ENCODE measurements around the gene PLXNA4.

Gene PLXNA4

DNA sequence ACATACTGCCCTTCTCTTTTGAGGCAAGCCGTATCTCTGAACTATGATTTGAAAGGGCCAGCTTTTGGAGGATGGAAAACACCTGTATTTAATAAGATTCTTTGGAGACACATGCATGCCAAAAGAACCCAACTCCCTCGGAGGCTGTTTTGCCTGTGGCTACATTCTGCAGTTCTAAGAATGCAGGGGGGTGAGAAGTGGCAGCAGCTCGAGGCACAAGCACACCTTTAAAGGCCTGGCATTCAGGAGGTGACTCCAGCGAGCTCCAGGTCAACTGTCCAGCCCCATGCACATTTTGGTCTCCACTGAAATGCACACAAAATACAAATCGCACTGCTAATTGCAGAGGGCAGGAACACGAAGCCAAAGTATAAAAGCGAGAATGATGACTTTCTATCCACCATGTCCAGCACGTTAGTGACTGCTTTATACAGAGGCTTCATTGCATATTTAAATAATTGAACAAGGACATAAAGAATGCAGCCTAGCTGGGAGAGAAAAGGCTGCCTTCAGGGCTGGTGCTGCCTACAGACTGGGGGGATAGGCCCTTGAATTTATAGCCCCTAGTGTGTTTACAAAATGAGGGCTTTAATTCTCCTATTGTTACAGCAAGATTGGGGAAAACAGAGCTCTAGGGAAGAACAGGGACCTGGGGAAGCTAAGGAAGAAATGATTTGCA, 359.3 kb downstream of the PLXNA4 start:
- in situ Hi-C loops (cut with HindIII; ENCODE audit: low pct_unique_long_range_greater_than_20kb, low sequenced_read_pairs) = no loop called here
- no peak for TF ChIP-seq JUND (IDR thresholded peaks at IDR 0.05; ENCODE audit: low read depth)
- DNase-seq (ENCODE audit: low read depth in 1 of 2, low spot score in 1 of 2) = peak in 1 of 2 experiments; percentile 18

- in situ Hi-C loops (cut with HindIII; ENCODE audit: low pct_unique_long_range_greater_than_20kb, low sequenced_read_pairs) = no loop called here
- DNase-seq (ENCODE audit: low read depth in 1 of 2, low spot score in 1 of 2) = no peak
- TF ChIP-seq JUND (IDR thresholded peaks at IDR 0.05; ENCODE audit: low read depth) = no peak
Measured at GRCh38 chr7:132214452-132214851, 361.8 kb downstream of the PLXNA4 start.

DNA sequence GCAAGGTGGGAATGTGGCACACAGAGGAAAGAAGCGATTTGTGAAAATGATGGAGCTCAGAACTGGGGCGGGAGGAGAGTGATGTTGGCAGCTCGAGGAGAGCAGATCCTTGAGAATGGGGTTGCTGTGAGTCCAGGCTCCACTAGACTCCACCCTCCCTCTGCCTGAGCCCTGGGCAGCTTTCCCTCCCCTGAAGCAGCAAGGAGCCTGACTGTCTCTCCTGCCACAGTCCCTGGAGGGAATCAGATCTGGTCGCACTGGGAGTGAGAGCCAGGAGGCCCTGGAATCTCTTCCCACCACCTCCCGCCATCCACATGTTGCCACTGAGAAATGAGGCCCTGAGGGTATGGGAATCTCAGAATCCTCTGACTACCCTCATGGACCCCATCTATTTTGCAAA, 362.7 kb downstream of the PLXNA4 start:
- TF ChIP-seq JUND (IDR thresholded peaks at IDR 0.05; ENCODE audit: low read depth) = no peak
- in situ Hi-C loops (cut with HindIII; ENCODE audit: low pct_unique_long_range_greater_than_20kb, low sequenced_read_pairs) = no loop called here
- no peak for DNase-seq (ENCODE audit: low read depth in 1 of 2, low spot score in 1 of 2)

GRCh38 chr7:132211971-132212370, 364.3 kb downstream of the PLXNA4 start:
- in situ Hi-C loops (cut with HindIII; ENCODE audit: low pct_unique_long_range_greater_than_20kb, low sequenced_read_pairs) = no loop called here
- no peak for TF ChIP-seq JUND (IDR thresholded peaks at IDR 0.05; ENCODE audit: low read depth)
- no peak for DNase-seq (ENCODE audit: low read depth in 1 of 2, low spot score in 1 of 2)

DNA sequence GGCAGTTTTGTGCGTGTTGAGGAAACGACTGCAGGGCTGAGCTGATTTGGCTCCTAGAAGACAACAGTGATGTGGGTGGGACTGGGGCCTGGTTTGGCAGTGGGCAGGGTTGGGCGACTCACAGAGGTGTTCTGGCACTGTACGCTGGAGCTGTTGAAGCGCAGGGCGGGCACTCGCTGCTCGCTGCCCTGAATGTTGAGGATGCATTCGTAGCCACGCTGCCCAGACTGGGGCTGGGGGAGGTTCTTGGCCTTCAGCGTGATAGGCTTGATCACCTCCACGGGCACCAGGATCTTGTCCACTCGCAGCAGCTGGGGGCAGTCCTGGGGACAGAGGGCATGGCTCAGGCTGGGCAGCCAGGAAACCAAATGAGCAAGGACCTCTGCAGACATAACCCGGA, 365.4 kb downstream of the PLXNA4 start:
- no peak for TF ChIP-seq JUND (IDR thresholded peaks at IDR 0.05; ENCODE audit: low read depth)
- DNase-seq (ENCODE audit: low read depth in 1 of 2, low spot score in 1 of 2) = no peak
- in situ Hi-C loops (cut with HindIII; ENCODE audit: low pct_unique_long_range_greater_than_20kb, low sequenced_read_pairs) = no loop called here

- in situ Hi-C loops (cut with HindIII; ENCODE audit: low pct_unique_long_range_greater_than_20kb, low sequenced_read_pairs) = no loop called here
- no peak for TF ChIP-seq JUND (IDR thresholded peaks at IDR 0.05; ENCODE audit: low read depth)
- no peak for DNase-seq (ENCODE audit: low read depth in 1 of 2, low spot score in 1 of 2)
Measured at GRCh38 chr7:132207782-132208181, 368.5 kb downstream of the PLXNA4 start.

- in situ Hi-C loops (cut with HindIII; ENCODE audit: low pct_unique_long_range_greater_than_20kb, low sequenced_read_pairs) = no loop called here
- no peak for DNase-seq (ENCODE audit: low read depth in 1 of 2, low spot score in 1 of 2)
- no peak for TF ChIP-seq JUND (IDR thresholded peaks at IDR 0.05; ENCODE audit: low read depth)
Measured at GRCh38 chr7:132207211-132207610, 369.1 kb downstream of the PLXNA4 start.

GRCh38 chr7:132206594-132206993, 369.7 kb downstream of the PLXNA4 start:
- in situ Hi-C loops (cut with HindIII; ENCODE audit: low pct_unique_long_range_greater_than_20kb, low sequenced_read_pairs) = no loop called here
- TF ChIP-seq JUND (IDR thresholded peaks at IDR 0.05; ENCODE audit: low read depth) = no peak
- DNase-seq (ENCODE audit: low read depth in 1 of 2, low spot score in 1 of 2) = no peak

GRCh38 chr7:132205509-132205908, 370.8 kb downstream of the PLXNA4 start:
- TF ChIP-seq JUND (IDR thresholded peaks at IDR 0.05; ENCODE audit: low read depth) = no peak
- no peak for DNase-seq (ENCODE audit: low read depth in 1 of 2, low spot score in 1 of 2)
- in situ Hi-C loops (cut with HindIII; ENCODE audit: low pct_unique_long_range_greater_than_20kb, low sequenced_read_pairs) = no loop called here

GRCh38 chr7:132203021-132203420, 373.2 kb downstream of the PLXNA4 start:
- no peak for DNase-seq (ENCODE audit: low read depth in 1 of 2, low spot score in 1 of 2)
- in situ Hi-C loops (cut with HindIII; ENCODE audit: low pct_unique_long_range_greater_than_20kb, low sequenced_read_pairs) = no loop called here
- TF ChIP-seq JUND (IDR thresholded peaks at IDR 0.05; ENCODE audit: low read depth) = no peak

GRCh38 chr7:132202541-132202940, 373.7 kb downstream of the PLXNA4 start:
- no peak for TF ChIP-seq JUND (IDR thresholded peaks at IDR 0.05; ENCODE audit: low read depth)
- in situ Hi-C loops (cut with HindIII; ENCODE audit: low pct_unique_long_range_greater_than_20kb, low sequenced_read_pairs) = no loop called here
- no peak for DNase-seq (ENCODE audit: low read depth in 1 of 2, low spot score in 1 of 2)

GRCh38 chr7:132200141-132200540, 376.1 kb downstream of the PLXNA4 start:
- in situ Hi-C loops (cut with HindIII; ENCODE audit: low pct_unique_long_range_greater_than_20kb, low sequenced_read_pairs) = no loop called here
- no peak for DNase-seq (ENCODE audit: low read depth in 1 of 2, low spot score in 1 of 2)
- no peak for TF ChIP-seq JUND (IDR thresholded peaks at IDR 0.05; ENCODE audit: low read depth)

DNA sequence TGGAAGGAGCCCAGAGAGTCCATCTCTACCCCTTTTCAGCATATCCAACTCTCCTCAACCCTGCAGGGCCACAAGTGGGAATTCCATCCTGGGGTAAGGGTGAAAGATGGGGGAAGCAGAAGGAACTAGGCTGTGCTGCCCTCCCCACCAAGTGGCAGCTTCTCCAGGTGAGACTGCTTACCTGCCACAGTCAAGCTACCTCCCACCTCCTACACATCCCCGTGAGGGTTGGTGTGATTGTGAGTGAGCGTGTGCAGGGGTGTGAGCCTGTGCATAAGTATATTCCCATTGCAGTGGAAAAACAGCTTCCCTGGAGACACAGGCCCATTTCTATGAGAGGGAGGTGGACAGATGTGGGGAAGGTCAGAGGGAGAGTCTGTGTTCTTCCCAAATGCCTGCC, 376.6 kb downstream of the PLXNA4 start:
- DNase-seq (ENCODE audit: low read depth in 1 of 2, low spot score in 1 of 2) = no peak
- TF ChIP-seq JUND (IDR thresholded peaks at IDR 0.05; ENCODE audit: low read depth) = no peak
- in situ Hi-C loops (cut with HindIII; ENCODE audit: low pct_unique_long_range_greater_than_20kb, low sequenced_read_pairs) = no loop called here

- no peak for TF ChIP-seq JUND (IDR thresholded peaks at IDR 0.05; ENCODE audit: low read depth)
- in situ Hi-C loops (cut with HindIII; ENCODE audit: low pct_unique_long_range_greater_than_20kb, low sequenced_read_pairs) = no loop called here
- no peak for DNase-seq (ENCODE audit: low read depth in 1 of 2, low spot score in 1 of 2)
Measured at GRCh38 chr7:132197772-132198171, 378.5 kb downstream of the PLXNA4 start.
